LoVo (cell line): Measurements from ENCODE around the gene CPXM2.

Experiments
- DNase-seq: peaks from one replicate; pipeline ENCODE4 v3.0.0-alpha.2; 2016; ENCODE audit warnings: low spot score

Gene CPXM2

DNA sequence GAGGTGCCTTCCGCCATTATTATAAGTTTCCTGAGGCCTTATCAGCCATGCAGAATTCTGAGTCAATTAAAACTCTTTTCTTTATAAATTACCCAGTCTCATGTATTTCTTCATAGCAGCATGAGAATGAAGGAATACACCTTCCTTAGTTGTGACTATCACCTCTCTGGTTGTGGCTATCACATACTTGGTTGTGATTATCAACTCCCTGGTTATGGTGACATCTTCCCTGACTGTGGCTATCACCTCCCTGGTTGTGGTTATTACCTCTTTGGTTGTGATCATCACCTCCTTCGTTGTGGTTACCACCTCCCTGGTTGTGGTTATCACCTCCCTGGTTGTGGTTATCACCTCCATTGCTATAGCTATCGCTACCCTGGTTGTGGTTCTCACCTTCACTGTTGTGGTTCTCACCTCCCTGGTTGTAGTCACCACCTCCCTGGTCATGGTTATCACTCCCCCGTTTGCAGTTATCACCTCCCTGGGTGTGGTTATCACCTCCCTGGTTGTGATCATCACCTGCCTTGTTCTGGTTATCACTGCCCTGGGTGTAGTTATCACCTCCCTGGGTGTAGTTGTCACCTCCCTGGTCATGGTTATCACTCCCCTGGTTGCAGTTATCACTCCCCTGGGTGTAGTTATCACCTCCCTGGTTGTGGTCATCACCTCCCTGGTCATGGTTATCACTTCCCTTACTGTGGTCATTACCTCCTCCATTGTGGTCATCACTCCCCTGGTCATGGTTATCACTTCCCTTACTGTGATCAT, 119.5 kb downstream of the CPXM2 start:
- DNase-seq = no peak

DNA sequence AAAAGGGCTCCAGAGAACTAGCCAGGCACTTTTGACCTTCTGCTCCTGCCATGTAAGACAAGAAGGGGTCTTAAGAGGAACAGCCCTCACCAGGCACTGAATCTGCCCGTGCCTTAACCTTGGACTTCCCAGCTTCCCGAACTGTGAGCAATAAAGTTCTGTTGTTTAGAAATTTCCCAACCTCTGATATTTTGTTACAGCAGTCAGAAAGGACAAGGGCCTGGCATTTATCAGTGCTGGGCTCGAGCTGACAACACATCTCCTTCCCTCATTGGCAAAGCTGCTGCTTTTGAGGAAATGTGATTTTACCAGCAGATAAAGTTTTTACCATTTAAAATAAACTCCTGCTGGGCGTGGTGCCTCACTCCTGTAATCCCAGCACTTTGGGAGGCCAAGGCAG, 122.0 kb downstream of the CPXM2 start:
- no peak for DNase-seq

DNA sequence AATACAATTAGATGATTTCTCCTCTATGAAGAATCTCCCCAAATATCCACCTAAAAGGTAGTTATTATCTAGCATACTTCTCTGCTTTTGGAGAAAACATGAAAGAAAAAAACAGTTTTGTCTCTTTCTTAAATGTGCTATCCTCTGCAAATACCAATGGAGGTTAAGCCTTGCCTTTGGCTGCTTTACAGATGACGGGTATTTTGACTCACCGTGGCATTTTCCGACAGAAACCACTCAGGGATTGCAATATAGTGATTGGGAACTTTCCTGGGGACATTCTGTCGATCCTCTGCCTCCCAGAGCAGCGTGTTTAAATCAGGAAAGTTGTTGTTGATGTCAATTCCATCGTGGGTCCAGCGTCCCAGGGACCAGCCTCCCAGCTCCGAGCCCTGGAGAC, 124.8 kb downstream of the CPXM2 start:
- no peak for DNase-seq

DNA sequence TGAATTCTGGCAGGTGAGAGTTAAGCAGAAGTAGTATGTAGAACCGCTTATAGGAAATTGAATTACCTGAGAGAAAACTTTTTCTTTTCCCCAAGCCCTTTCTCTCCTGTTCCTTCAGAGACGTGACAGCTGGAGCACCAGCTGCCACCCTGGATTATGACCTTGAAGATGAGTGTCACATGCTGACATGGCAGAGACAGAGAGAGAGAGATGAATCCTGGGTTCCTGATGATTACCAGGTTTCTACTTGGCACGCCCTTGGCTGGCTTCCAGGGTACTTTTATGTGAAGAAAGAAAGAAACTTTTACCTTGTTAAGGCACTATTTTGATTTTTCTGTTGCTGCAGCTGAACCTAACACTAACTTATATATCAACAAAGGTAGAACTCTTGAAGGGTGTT, 125.6 kb downstream of the CPXM2 start:
- no peak for DNase-seq

DNA sequence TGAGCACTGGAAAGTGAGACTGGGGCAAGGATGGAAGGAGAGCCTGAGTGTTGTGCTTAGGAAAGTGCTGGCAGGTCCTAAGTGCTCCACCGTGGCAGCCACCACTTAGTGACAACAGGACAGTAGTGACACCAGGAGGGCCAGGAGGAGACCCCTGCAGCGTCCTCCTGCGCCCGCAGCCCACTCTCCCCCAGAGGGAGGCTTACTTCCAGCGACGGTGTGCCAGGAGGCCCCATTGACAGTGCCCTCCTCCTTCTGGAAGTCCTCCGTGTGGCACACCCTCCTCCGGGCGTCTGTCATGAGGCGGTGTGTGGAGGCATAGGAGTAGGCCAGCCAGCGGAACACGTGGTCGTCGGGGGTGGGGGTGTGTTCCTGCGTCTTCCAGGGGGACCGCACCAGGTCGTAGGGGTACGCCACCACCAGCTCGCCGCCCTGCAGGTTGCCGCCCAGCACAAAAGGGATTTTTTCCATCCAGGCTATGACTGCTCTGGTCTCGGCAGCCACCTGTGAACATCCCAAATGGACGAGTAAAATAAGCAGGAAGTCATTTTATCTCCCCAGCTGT, 129.9 kb downstream of the CPXM2 start:
- DNase-seq = no peak

DNA sequence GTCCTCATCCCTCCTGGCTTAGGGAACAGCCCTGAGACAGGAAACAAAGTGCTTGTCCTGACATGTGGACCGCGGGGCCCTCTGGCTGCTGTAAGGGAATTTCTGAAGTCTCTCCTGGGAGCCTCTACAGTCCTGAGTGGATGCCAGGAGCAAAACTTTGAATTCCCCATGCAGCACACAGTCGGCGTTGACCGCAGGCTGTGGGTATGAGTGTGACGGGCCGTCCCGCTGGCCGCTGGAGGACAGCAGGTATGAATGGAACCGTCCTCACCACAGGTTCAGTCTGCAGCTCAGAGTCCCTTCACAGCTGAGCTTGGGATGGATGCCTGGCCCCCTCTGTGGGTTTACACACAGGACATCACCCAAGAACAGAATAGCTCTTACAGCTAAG, 130.6 kb downstream of the CPXM2 start:
- DNase-seq = no peak

DNA sequence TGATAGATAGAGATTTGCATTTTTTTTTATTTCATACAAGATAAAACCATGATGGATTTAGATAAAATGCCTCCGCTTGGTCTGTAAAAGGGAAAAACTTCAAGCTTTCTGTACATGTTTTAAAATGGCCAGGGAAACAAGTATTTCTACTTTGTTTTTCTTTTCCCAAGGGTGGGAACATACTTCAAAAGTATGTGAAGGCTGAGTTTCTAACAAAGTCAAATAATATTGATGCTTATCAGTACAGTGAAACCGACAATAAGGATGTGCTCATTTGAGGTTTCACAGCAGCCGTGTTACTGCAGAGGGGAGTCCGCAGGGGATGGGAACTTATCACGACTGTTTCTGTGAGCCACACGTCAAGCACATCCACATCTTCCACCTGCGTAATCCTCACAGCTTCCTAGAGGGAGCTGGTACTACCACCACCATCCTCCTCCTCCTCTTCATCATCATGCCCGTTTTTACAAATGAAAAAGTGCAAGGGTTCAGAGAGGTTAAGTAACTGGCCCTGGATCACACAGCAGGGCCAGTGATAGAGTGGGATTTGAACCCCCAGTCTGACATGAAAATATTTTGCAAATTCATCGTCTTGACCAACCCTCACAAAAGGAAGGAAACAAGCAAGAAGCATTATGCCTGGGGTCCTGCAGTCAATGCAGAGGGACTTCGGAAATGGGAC, 131.1 kb downstream of the CPXM2 start:
- no peak for DNase-seq

DNA sequence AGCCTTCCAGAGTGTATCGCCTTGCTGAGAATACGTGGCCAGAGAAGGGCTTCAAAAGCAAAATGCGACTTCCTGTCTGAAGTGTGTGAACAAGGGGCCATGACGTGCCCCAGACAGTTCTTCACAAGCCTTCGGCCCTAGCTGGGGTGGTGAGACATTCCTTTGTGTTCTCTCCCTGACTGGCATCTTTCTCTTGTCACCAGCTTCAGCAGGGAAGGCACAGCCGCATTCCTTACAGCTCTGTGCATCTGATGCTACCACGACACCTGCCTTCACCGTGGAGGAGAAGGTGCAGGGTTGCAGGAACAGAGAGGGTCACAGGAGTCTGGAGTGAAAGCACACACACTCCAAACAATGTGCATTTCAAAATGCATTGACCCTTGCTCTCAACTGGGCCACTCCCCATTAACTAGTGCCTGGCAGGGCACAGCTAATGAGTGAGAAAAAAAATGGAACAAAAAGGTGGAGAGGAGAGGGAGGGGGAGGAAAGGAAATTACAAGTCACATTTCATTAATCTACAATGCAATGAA, 132.0 kb downstream of the CPXM2 start:
- DNase-seq = no peak

DNA sequence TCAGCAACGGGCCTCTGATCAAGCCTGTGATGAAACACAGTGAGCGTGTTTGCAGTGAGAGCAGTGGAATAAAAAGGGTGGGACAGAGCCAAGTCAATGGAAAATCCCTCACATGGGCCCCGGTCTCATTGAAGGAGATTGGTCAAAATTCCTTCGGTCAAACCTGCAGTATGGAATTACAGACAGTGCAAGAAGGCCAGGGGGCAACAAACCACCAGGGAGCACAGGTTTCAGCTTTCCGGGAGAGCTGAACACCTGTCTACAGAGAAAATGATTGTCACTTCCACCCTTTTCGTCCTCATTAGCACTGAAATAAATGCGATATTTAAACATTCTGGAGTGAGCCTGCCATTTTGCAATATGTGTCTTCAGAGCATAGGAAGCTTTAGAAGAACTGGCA, 132.6 kb downstream of the CPXM2 start:
- DNase-seq = no peak

DNA sequence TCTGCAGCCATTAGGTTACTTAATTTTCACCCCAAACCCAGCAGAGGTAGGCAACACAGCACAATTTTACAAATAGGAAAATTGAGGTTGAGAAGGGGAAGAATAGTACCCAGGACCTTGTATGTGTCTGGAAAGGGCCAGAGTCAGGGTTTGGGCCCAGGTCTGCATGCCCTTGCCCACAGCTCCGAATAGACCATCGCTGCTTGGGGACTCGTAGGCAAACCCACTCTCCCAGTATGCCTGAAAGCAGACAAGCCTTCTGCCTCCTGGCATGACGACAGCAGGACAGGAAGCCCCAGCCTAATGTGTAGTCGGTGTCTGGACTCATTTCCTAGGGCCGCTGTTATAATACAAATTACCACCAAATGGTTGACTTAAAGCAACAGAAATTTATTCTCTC, 133.8 kb downstream of the CPXM2 start:
- no peak for DNase-seq

DNA sequence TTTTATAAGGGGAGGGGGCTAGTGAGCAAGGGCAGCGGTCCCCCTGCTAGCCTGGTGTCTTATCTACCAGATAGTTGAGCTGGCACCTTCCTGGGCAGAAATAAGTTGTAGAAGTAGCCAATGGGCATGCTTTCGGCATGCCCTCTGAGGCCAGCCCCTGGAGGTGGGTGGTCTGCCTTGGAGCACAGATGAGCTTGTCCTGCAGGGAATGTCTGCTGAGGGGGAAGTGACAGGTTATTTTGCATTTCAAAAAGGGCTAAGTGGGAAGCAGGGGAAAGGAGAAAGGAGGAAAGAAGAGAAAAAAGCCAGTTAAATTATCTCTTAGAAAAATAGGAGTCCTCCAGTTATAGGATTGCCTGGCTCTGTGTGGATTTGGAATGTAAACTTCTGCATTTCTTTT, 136.5 kb downstream of the CPXM2 start:
- no peak for DNase-seq

DNA sequence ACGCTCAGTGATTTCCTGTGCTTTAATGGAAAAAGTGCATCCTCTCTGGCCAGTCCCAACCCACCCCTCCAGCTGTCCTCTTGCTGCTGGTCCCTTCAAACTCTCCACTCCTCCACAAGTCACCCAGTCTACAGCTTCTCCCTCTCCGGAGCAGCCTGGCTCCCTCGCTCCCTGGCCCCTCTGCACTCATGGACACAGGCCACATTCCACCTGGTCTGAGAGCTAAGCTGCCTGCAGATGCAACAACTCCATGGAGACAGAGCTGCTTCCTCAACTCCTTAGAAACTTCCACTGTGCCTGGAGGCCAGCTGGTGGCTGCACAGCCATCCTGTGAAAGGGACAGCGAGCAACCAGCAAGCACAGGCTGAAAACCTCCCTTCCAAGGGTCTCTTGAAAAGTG, 137.5 kb downstream of the CPXM2 start:
- no peak for DNase-seq

DNA sequence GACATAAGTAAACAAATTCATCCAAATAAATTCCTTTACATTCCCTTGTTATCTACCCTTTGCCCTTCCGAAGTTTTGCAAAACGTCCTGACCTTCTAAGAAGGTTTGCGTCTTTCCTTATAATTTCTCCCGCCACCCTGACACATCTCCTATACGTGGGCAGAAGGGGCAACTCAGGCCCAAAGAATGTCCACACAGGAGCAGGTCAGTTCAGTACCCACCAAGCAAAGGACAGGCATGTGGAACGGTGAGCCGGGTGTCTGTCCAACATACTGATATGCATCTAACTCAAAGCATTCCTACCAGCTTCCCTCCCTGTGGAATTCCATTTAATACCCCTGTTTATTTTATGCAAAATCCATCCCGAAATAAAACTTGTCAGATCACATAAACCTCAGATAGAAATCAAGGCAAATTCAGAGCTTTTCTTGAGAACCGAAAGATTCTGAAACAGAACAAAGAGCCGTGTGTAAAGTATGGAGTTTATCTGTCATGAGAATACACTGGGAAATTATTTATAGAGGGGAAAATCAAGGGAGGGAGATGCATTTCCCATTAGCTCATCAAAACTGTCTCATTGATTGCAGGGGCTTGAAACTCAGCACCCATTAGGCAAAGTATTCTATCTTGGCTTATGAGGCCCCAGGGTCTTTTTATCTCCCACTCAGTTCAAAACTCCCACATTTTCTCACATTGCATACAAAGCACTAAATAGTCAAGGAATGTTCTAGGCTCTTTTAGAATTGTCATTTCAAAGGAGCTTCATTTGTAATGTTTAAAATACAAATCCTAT, 140.1 kb downstream of the CPXM2 start:
- DNase-seq = no peak

DNA sequence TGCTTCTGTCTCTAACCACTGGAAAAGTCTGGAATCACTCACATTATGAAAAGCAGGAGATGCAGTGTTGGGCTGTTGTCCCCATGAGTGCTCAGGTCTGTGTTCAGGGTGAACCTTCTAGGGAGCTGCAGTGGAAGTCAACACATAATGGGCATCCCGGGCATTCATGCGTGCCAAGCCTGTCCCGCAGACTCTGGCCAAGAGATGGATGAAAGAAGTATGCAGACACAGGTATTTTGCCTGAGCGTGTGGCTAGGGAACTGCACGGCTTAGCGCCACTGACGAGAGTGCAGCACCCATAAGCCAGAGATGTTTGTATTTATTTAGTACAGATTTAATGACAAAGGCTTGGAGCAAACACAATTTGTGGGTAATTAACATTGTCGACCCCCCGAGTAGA, 140.7 kb downstream of the CPXM2 start:
- no peak for DNase-seq

DNA sequence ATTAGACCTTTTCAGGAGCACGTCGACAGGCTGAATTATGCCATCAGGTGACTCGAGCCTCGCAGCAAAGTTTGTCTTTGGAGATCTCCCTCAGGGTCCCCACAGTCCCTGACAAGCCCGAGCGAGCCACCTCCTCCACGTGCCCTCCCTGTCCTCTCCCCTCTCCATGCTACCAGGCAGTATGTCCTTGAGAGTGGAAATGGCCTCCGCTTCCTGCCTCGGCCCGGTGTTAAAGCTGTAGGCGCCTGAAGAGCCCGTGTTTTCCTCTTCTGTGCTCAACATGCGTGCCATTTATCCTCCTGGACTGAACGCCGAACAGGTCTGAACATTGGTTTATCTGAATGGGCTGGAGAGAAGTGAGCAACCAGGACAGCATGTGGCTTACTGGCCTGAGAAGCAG, 142.9 kb downstream of the CPXM2 start:
- DNase-seq = no peak

DNA sequence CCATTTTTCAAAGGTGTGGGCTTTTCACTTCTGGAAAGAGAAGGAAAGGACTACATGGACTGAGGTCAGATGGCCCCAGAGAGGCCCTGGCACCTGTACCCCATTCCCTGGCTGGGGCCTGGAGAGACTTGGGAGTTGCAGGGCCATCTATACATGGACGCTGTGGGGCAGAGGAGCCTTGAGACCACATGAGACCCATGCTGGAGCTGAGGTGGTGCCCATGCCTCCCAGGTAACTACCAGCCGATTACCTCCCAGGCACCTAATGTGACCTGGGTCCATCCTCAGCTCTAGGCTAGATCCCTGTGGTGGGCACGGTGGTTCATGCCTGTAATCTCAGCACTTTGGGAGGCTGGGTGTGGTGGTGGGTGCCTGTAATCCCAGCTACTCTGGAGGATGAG, 144.2 kb downstream of the CPXM2 start:
- DNase-seq = no peak

DNA sequence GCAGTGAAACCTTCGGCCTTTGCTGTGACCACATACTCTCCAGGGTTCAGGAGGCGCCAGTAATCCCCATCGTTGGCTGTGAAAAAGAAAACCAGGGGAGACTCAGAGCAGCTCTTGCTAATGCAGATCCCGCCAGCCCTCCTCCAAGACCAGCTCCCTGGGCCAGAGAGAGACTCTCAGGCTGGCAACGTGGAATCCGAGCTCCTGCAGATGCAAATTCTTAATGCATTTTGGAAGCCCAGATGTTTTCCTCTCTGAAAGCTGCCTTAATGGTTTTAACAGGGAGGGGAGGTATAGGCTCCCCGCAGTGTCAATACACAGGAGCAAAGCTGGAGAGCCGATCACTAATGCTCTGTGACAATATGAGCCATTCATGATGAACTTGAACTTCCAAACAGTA, 144.7 kb downstream of the CPXM2 start:
- no peak for DNase-seq

DNA sequence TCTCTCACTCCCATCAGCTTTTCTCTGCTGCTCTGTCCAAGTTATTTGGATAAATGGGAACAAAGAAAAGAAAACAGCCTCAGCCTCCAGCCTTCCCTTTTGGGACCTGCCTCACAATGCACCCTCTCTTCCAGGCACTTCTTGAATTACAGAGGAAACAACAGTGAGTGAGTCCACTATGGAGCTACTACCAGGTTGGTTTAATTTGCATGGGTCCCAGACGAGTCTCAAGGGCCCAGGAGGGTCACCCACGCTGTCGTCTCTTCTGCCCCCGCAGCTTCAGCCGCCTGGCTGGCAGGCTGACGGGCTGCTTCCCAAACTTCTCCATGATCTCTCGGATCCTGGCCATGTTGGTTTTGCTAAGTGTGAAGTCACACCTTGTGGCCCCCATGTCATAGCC, 145.1 kb downstream of the CPXM2 start:
- DNase-seq = no peak

DNA sequence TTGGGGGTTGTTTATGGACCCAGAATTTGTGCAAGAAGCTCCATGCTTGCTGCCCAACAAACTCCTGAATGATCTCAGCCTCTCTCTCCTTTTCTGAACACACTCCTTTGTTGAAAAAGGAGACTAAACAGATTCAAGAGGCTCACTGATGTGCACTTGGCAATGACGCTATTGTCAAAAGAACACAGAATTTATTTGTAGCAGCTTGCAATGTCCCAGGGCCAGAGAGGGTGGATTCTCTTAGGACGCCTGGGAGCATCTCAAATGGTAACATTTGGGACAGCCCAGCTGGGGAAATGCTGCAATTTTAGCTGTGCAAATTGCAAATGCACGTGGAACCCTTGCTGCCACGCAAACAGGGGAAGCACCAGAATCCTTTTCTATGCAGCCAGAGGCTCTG, 145.5 kb downstream of the CPXM2 start:
- DNase-seq = no peak

DNA sequence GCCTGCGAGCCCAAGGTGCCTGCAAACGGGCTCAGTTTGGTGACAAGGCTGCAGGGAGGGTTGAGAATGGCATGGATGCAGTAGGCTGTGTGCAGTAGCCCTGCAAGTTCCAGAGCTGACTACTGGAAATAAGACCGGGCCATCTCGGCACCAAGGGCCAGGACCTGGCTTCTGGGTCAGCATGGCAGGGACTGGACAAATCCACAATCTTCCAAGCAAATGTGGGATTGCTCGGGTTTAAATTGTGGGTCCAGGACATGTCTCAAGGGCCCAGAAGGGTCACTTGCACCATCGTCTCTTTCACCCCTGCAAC, 147.4 kb downstream of the CPXM2 start:
- no peak for DNase-seq

DNA sequence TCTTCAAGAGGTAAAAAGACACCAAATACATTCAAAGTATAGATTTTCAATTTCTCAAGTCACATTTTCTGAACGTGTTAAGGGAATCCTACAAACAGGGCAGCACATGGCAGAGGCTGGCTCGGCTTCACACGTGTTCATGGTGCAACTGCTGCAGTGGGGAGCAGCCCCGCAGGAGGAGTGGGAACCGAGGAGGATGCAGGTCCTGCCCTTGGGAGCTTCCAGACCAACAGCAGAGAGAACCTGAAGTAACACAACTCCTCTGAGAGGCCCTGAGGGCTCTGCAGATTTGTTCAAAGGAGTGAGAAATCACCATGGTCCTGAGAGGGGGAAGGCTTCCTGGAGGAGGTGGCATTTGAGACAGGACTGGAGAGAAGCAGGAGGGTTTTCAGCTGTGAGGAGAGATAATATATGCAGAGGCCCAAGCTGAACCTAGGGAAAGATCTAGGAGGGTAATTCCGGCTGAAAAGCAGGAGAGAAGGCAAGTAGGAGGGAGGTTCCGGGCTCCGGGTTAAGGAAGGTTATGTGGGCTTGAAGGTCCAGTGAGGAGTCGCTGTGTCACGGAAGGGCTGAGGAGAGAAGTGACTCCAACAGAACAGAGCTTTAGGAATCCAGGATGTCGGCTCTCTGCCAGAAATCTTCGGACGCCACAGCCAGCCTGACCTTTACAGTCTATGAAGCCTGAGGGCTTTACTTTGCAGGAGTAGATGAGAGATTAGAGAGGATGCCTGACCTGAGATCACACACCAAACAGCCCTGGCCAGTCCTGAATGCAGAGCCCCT, 148.0 kb downstream of the CPXM2 start:
- no peak for DNase-seq
